Fibroblast of lung (primary cell): ENCODE results near the gene KCNJ9. TPM values are rescaled to one million over a fixed set of nuclear protein-coding genes. Genes with fewer than 3 reads are reported as not detected.

Experiments
- DNase-seq, 2 donors: peaks; one replicate each; pipeline versions ENCODE4 v3.0.0 to v3.0.0-alpha.2; 2010; ENCODE audit warnings: low read depth in 2 of 2
- H2AFZ ChIP-seq: 2 replicates; pipeline ENCODE4 v1.5.1; 2012; ENCODE audit warnings: low read length, control low read depth, inconsistent platforms
- H3K27ac ChIP-seq: 2 replicates; pipeline ENCODE4 v1.5.1; 2011; ENCODE audit warnings: low read length, control low read depth; ENCODE audit not compliant: insufficient read depth
- H3K27me3 ChIP-seq: 2 replicates; pipeline ENCODE4 v1.5.1; 2011; ENCODE audit warnings: mild to moderate bottlenecking, low read length; ENCODE audit not compliant: control insufficient read depth, insufficient read depth
- H3K36me3 ChIP-seq: 2 replicates; pipeline ENCODE4 v1.5.1; 2011; ENCODE audit warnings: low read length; ENCODE audit not compliant: control insufficient read depth, insufficient read depth
- H3K4me1 ChIP-seq: 2 replicates; pipeline ENCODE4 v1.5.1; 2011; ENCODE audit warnings: low read length; ENCODE audit not compliant: control insufficient read depth, insufficient read depth; ENCODE audit errors: extremely low read depth
- H3K4me2 ChIP-seq: 2 replicates; pipeline ENCODE4 v1.5.1; 2011; ENCODE audit warnings: low read length, control low read depth; ENCODE audit not compliant: insufficient read depth; ENCODE audit errors: extremely low read depth
- H3K4me3 ChIP-seq, 4 experiments: fragments of 200-600 bp in 1 of 4; sonication (generic) in 1 of 4; replicated peaks in 1 of 4; 2 replicates each; pipeline ENCODE4 v1.5.1; 2011 to 2016; ENCODE audit warnings: low read length in 4 of 4, low read depth in 3 of 4, mild to moderate bottlenecking in 3 of 4, control low read depth in 2 of 4, inconsistent platforms in 1 of 4, mixed read lengths in 1 of 4; ENCODE audit not compliant: insufficient read depth in 1 of 4; ENCODE audit errors: control extremely low read depth in 1 of 4
- H3K79me2 ChIP-seq: 2 replicates; pipeline ENCODE4 v1.5.1; 2012; ENCODE audit warnings: mild to moderate bottlenecking, low read length, inconsistent platforms; ENCODE audit not compliant: control insufficient read depth, insufficient read depth
- H3K9ac ChIP-seq: 2 replicates; pipeline ENCODE4 v1.5.1; 2011; ENCODE audit warnings: mild to moderate bottlenecking, low read length, control low read depth; ENCODE audit not compliant: insufficient read depth
- H3K9me3 ChIP-seq: 2 replicates; pipeline ENCODE4 v1.5.1; 2012; ENCODE audit warnings: low read depth, low read length; ENCODE audit not compliant: control insufficient read depth, insufficient read depth
- H4K20me1 ChIP-seq: 2 replicates; pipeline ENCODE4 v1.5.1; 2011; ENCODE audit warnings: low read length; ENCODE audit not compliant: control insufficient read depth, insufficient read depth; ENCODE audit errors: extremely low read depth
- CTCF ChIP-seq, 2 donors: IDR thresholded peaks in 1 of 2; conservative IDR thresholded peaks in 1 of 2; 1 replicate in 1 of 2; 2 replicates in 1 of 2; pipeline ENCODE4 v1.5.1; 2011 to 2012; ENCODE audit warnings: low read length in 2 of 2, control low read depth in 1 of 2, inconsistent platforms in 1 of 2, low read depth in 1 of 2, mild to moderate bottlenecking in 1 of 2
- EZH2 ChIP-seq: IDR thresholded peaks from 2 replicates; pipeline ENCODE4 v1.5.1; 2012; ENCODE audit warnings: low read length, control low read depth, mild to moderate bottlenecking; ENCODE audit errors: missing control alignments
- polyA plus RNA-seq, 2 donors: library from polyadenylated mRNA; depleted of rRNA in 1 of 2; stranded (reverse) in 1 of 2; unstranded in 1 of 2; fragments of >200 nt; gene quantifications; 2 replicates each; pipeline ENCODE4 v1.2.1, GENCODE V29; 2011 to 2012; ENCODE audit warnings: missing spikeins in 1 of 2
- total RNA-seq: library from RNA; depleted of rRNA; stranded (reverse); fragments of >200 nt; gene quantifications from 2 replicates; pipeline ENCODE4 v1.2.1, GENCODE V29; 2014

Gene KCNJ9
- total and polyA plus RNA-seq, 2 donors (not counting 1 experiment from before 2014, with no cell fraction given): under 0.01 TPM; not detected in 1

GRCh38 chr1:160083968-160084770, 2.8 kb downstream of the KCNJ9 start:
- Histone ChIP-seq H3K9me3 (no peaks in the 10 kb centered on the region), H3K79me2 (no peaks in the 10 kb centered on the region), H2AFZ (peak overlapping the region; percentile 47), H3K27ac (no peak overlapping the region), H3K4me1 (no peaks in the 10 kb centered on the region), H3K9ac (no peak overlapping the region), H3K4me2 (peak overlapping the region; percentile 48), H3K27me3 (peaks cover 33% of the 10 kb centered on the region), H3K36me3 (no peaks in the 10 kb centered on the region), H4K20me1 (no peaks in the 10 kb centered on the region), H3K4me3 (peak overlapping the region in 1 of 4 experiments; percentile 22)
- DNase-seq: peak; percentile 23 to 29
- TF ChIP-seq CTCF (conservative IDR thresholded peaks at IDR 0.05 in 1 of 2, IDR thresholded peaks at IDR 0.05 in 1 of 2; ENCODE audit: low read depth in 1 of 2, low read length in 2 of 2) (peak; percentile 19 to 54), EZH2 (peak; percentile 58)

GRCh38 chr1:160084771-160085321, 3.5 kb downstream of the KCNJ9 start:
- H3K9me3 ChIP-seq: no peaks in the 10 kb centered on the region
- no peak overlapping the region for H3K4me3 ChIP-seq
- H4K20me1 ChIP-seq: no peaks in the 10 kb centered on the region
- H3K9ac ChIP-seq: no peak overlapping the region
- no peaks in the 10 kb centered on the region for H3K4me1 ChIP-seq
- no peaks in the 10 kb centered on the region for H3K79me2 ChIP-seq
- H3K27ac ChIP-seq: no peak overlapping the region
- no peak overlapping the region for H2AFZ ChIP-seq
- H3K36me3 ChIP-seq: no peaks in the 10 kb centered on the region
- peaks cover 30% of the 10 kb centered on the region for H3K27me3 ChIP-seq
- H3K4me2 ChIP-seq: no peak overlapping the region
- no peak for DNase-seq
- TF ChIP-seq CTCF (conservative IDR thresholded peaks at IDR 0.05 in 1 of 2, IDR thresholded peaks at IDR 0.05 in 1 of 2; ENCODE audit: low read depth in 1 of 2, low read length in 2 of 2): no peak
- no peak for TF ChIP-seq EZH2

GRCh38 chr1:160085686-160086455, 4.5 kb downstream of the KCNJ9 start:
- Histone ChIP-seq H4K20me1 (no peaks in the 10 kb centered on the region), H3K9ac (no peak overlapping the region), H2AFZ (no peak overlapping the region), H3K4me2 (no peak overlapping the region), H3K4me3 (no peak overlapping the region), H3K36me3 (no peaks in the 10 kb centered on the region), H3K79me2 (no peaks in the 10 kb centered on the region), H3K9me3 (no peaks in the 10 kb centered on the region), H3K27me3 (peaks cover 25% of the 10 kb centered on the region), H3K27ac (no peak overlapping the region), H3K4me1 (no peaks in the 10 kb centered on the region)
- TF ChIP-seq CTCF (conservative IDR thresholded peaks at IDR 0.05 in 1 of 2, IDR thresholded peaks at IDR 0.05 in 1 of 2; ENCODE audit: low read depth in 1 of 2, low read length in 2 of 2): peak; percentile 64 to 94
- no peak for TF ChIP-seq EZH2
- peak; percentile 48 to 73 for DNase-seq
